WERI-Rb-1 (cell line): ENCODE results near the gene ADORA1.

Experiments
- DNase-seq: peaks from one replicate; pipeline ENCODE4 v3.0.0-alpha.2; 2020
- H3K27ac ChIP-seq: fragments of 250-450 bp; sonication (Bioruptor Pico); 2 replicates; pipeline ENCODE4 v1.5.1; 2020; ENCODE audit warnings: mild to moderate bottlenecking, moderate library complexity
- H3K27me3 ChIP-seq: fragments of 250-450 bp; sonication (Bioruptor Pico); 2 replicates; pipeline ENCODE4 v1.5.1; 2021; ENCODE audit warnings: mild to moderate bottlenecking, low read depth, moderate library complexity; ENCODE audit not compliant: insufficient read depth, severe bottlenecking
- H3K36me3 ChIP-seq: fragments of 250-450 bp; sonication (Bioruptor Pico); 2 replicates; pipeline ENCODE4 v1.5.1; 2020; ENCODE audit warnings: mild to moderate bottlenecking, moderate library complexity
- H3K4me3 ChIP-seq: 2 replicates; pipeline ENCODE4 v1.5.1; 2011; ENCODE audit warnings: low read depth, mild to moderate bottlenecking, control low read depth, low read length
- H3K9me3 ChIP-seq: fragments of 250-450 bp; sonication (Bioruptor Pico); 2 replicates; pipeline ENCODE4 v1.5.1; 2021; ENCODE audit warnings: mild to moderate bottlenecking, moderate library complexity; ENCODE audit not compliant: severe bottlenecking
- TF ChIP-seq, protein P1 (sequence below): IDR thresholded peaks from 2 replicates; pipeline ENCODE4 v1.5.1; 2011; ENCODE audit warnings: low read depth, mild to moderate bottlenecking, control low read depth, inconsistent platforms, low read length

The ADORA1 gene

DNA sequence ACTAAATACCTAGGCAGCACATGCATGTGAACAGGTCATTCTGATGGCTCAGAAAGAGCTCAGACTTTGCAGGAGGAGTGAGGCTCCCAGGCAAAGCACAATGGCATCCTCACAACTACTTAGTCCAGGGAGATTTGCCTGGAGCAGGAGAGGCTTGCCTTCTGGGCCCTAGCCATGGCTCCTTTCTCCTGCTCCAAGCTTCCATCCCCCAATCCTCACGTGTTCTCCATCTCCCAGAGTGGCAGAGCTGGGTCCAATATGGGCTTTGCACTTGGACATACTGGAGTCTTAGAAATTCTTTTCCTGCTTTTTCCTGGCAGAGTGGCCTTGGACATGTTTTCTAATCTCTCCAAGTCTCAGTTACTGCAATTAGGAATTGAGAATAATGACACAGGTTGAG, 32.3 kb downstream of the ADORA1 start:
- Histone ChIP-seq H3K27ac (no peak overlapping the region), H3K36me3 (peaks cover 8% of the 10 kb centered on the region; the same call in 1 of the 2 replicates), H3K9me3 (no peaks in the 10 kb centered on the region), H3K4me3 (no peak overlapping the region), H3K27me3 (no peaks in the 10 kb centered on the region)
- DNase-seq = no peak
- TF ChIP-seq, protein P1, sequence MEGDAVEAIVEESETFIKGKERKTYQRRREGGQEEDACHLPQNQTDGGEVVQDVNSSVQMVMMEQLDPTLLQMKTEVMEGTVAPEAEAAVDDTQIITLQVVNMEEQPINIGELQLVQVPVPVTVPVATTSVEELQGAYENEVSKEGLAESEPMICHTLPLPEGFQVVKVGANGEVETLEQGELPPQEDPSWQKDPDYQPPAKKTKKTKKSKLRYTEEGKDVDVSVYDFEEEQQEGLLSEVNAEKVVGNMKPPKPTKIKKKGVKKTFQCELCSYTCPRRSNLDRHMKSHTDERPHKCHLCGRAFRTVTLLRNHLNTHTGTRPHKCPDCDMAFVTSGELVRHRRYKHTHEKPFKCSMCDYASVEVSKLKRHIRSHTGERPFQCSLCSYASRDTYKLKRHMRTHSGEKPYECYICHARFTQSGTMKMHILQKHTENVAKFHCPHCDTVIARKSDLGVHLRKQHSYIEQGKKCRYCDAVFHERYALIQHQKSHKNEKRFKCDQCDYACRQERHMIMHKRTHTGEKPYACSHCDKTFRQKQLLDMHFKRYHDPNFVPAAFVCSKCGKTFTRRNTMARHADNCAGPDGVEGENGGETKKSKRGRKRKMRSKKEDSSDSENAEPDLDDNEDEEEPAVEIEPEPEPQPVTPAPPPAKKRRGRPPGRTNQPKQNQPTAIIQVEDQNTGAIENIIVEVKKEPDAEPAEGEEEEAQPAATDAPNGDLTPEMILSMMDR = no peak

DNA sequence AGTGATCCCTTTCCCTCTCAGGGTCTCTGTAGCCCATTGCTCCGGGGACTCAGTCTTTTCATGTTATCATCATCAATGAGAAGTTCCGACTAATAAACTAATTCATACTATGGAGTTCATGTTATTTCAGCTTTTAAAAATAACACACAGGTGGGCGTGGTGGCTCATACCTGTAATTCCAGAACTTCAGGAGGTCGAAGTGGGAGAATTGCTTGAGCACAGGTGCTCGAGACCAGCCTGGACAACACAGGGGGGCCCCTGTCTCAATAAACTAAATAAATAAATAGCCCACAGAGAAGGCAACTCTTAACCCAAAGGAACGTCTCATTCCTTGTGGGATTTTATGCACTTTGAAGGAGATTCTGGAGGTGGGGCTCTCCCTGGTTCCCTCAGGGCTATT, 33.6 kb downstream of the ADORA1 start:
- no peaks in the 10 kb centered on the region for H3K27me3 ChIP-seq
- DNase-seq = no peak
- H3K9me3 ChIP-seq = no peaks in the 10 kb centered on the region
- H3K27ac ChIP-seq = no peak overlapping the region
- H3K4me3 ChIP-seq = no peak overlapping the region
- TF ChIP-seq, protein P1 = no peak
- peaks cover 20% of the 10 kb centered on the region for H3K36me3 ChIP-seq

DNA sequence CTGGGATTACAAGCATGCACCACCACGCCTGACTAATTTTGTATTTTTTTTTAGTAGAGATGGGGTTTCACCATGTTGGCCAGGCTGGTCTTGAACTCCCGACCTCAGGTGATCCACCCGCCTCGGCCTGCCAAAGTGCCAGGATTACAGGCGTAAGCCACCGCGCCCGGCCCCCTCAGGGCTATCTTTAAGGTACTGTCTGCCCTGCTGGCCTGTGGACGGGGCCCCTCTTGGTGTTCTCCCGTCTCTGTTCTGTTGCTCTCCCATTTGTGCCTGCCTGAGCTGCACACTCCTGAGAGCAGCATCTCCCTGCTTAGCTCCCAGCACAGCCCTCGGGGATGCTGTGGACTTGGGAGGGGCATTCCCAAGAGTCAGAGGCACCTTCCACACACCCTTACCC, 34.2 kb downstream of the ADORA1 start:
- DNase-seq = no peak
- TF ChIP-seq, protein P1 = no peak
- no peak overlapping the region for H3K4me3 ChIP-seq
- H3K9me3 ChIP-seq = no peaks in the 10 kb centered on the region
- H3K27ac ChIP-seq = peak overlapping the region; percentile 46
- H3K27me3 ChIP-seq = no peaks in the 10 kb centered on the region
- H3K36me3 ChIP-seq = peaks cover 23% of the 10 kb centered on the region

DNA sequence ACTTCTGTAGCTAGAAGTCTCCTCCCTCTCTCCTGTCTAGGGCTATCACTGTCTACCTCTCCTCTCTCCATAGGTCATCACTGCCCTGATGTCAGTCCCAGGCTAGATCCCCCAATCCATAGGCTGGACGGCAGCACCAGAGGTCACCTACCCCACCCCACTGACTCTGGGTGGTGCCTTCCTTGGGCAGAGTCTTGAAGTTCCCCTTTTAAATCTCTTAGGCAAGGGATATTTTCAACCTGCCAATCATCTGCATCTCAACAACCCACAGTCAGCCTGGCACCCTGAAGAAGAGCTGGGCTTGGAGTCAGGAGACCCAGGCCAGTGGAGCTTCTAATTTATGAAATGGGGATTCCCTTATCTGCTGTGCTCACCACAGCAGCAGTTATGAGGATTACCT, 34.9 kb downstream of the ADORA1 start:
- TF ChIP-seq, protein P1 = no peak
- peak overlapping the region; percentile 46 for H3K27ac ChIP-seq
- no peak overlapping the region for H3K4me3 ChIP-seq
- H3K36me3 ChIP-seq = peaks cover 20% of the 10 kb centered on the region
- DNase-seq = peak; percentile 83
- no peaks in the 10 kb centered on the region for H3K27me3 ChIP-seq
- no peaks in the 10 kb centered on the region for H3K9me3 ChIP-seq

DNA sequence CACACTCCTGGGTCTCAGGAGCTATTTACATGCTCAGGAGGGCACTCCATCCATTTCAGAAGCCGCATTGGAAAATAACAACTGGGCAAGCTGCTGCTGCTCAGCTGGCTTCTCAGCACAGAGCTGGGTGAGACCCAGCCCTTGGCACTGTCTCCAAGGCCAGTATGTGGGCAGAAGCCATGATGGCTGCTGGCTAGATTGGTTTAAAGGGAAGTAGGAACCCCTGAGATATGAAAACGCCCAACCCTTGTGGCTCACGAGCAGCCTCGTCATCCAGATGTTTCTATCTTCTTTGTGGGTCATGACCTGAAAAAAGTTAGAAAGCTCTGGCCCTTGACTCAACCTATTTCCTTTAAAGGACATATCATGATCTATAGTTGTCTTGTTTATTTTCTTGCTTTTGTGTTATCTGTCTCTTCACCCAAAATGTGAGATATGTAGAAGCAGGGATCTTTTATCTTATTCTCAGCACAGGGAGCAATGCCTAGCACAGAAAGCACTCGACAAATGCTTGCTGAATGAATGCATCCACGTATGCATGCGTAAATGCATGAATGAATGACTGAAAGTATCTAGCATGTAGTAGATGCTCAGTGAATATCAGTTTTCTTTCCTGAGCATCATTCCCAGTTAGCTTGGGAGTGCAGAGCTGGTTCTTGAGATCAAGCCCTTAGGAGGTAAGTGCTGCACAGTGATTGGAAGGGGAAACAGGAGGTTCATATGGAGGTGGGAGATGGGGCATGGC, 36.5 kb downstream of the ADORA1 start:
- DNase-seq = no peak
- TF ChIP-seq, protein P1 = no peak
- no peak overlapping the region for H3K4me3 ChIP-seq

More for the DNA sequence above, 36.5 kb downstream of the ADORA1 start:
- Histone ChIP-seq H3K36me3 (peaks cover 25% of the 10 kb centered on the region), H3K27ac (no peak overlapping the region), H3K9me3 (no peaks in the 10 kb centered on the region), H3K27me3 (no peaks in the 10 kb centered on the region)
